Panc1 (cell line): ENCODE data around the gene SH3D21.

Experiments
- CTCF ChIP-seq: fragments of 450-650 bp; IDR thresholded peaks from 2 replicates; pipeline ENCODE4 v1.5.1; 2017; ENCODE audit warnings: mild to moderate bottlenecking
- POLR2AphosphoS5 ChIP-seq: IDR thresholded peaks from 2 replicates; pipeline ENCODE4 v1.6.1; 2012; ENCODE audit warnings: mild to moderate bottlenecking, low read depth, low read length, moderate library complexity
- TCF7L2 ChIP-seq: IDR thresholded peaks from 2 replicates; pipeline ENCODE4 v1.6.1; 2011; ENCODE audit warnings: mild to moderate bottlenecking, low read depth, low read length, inconsistent platforms

GRCh38 chr1:36358514-36359084, 52.4 kb downstream of the SH3D21 start:
- TF ChIP-seq CTCF (no peak), TCF7L2 (no peak), POLR2AphosphoS5 (no peak)
